ENCODE results near the gene ZDHHC12. TPM values are rescaled to one million over a fixed set of nuclear protein-coding genes. Genes with fewer than 3 reads are reported as not detected.

The ZDHHC12 gene
- total and polyA plus RNA-seq, 10 of the 15 experiments (the other 5 are each of a cell fraction or from before 2014, with no cell fraction given), result 0.95 to 146 (median 49.9) TPM

GRCh38 chr9:128735373-128735772 is 11.4 kb upstream of the ZDHHC12 start (continued):
- TF ChIP-seq ZBTB40 (IDR thresholded peaks at IDR 0.05; ENCODE audit: borderline replicate concordance) (no peak), ASH2L (IDR thresholded peaks at IDR 0.05; ENCODE audit: borderline replicate concordance, low read depth) (no peak), SREBF2 (IDR thresholded peaks at IDR 0.05; ENCODE audit: low read length) (no peak), RAD51 (IDR thresholded peaks at IDR 0.05) (no peak), ELK1 (IDR thresholded peaks at IDR 0.05; ENCODE audit: low read depth, low read length) (no peak), NFYB (IDR thresholded peaks at IDR 0.05; ENCODE audit: insufficient read depth, low read depth, low read length) (no peak), NRF1 (conservative IDR thresholded peaks at IDR 0.05; ENCODE audit: low read depth, low read length) (no peak), BACH1 (IDR thresholded peaks at IDR 0.05; ENCODE audit: borderline replicate concordance) (no peak)
